B cell (primary cell): ENCODE results near the gene ZNF469.

Source experiments
- CTCF ChIP-seq: fragments of 200-600 bp; IDR thresholded peaks from one replicate; pipeline ENCODE4 v1.8.0; 2022; ENCODE audit warnings: antibody characterized with exemption, mild to moderate bottlenecking
- EZH2 ChIP-seq: IDR thresholded peaks from 2 replicates; pipeline ENCODE4 v1.6.1; 2012; ENCODE audit warnings: borderline replicate concordance, low read depth, mild to moderate bottlenecking, moderate library complexity, low read length; ENCODE audit not compliant: insufficient read depth, poor library complexity, severe bottlenecking

GRCh38 chr16:88429387-88430184, 46.8 kb downstream of the ZNF469 start:
- TF ChIP-seq CTCF (no peak), EZH2 (no peak)
